ENCODE measurements around the gene WBP2.
A peak's percentile ranks its signal among the peaks of the same experiment; 100 is the strongest.

Gene WBP2

GRCh38 chr17:75845058-75845711 lies 9.9 kb downstream of the WBP2 start:
- peak in 1 of 2 experiments; percentile 69 for DNase-seq (ENCODE audit: low read depth in 2 of 2)

DNA sequence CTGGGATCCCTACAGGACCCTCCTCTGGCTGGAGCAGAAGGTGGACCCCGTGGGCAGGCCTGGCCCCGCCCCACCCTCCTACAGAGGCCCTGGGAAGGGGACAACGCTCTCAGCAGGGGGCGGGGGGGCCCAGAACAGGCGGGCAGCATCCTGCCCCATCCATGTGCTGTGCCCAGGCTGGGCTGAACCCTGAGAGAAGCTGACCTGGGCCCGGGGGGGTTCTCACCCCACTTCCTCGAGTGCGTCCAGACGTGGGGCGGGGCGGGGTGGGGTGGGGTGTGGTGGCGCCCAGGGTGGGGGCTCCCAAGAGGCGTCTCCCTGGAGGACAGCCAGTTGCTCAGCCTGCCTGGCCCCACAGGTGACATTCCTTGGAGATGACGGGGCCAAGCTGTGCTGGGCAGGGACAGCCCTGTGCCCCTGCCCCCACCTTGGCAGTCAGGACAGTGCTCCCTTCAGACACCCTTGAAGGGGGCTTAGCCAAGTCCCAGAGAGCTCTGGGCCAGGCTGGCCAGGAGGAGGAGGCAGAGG lies 10.5 kb downstream of the WBP2 start:
- no peak for DNase-seq (ENCODE audit: low read depth in 2 of 2)

DNA sequence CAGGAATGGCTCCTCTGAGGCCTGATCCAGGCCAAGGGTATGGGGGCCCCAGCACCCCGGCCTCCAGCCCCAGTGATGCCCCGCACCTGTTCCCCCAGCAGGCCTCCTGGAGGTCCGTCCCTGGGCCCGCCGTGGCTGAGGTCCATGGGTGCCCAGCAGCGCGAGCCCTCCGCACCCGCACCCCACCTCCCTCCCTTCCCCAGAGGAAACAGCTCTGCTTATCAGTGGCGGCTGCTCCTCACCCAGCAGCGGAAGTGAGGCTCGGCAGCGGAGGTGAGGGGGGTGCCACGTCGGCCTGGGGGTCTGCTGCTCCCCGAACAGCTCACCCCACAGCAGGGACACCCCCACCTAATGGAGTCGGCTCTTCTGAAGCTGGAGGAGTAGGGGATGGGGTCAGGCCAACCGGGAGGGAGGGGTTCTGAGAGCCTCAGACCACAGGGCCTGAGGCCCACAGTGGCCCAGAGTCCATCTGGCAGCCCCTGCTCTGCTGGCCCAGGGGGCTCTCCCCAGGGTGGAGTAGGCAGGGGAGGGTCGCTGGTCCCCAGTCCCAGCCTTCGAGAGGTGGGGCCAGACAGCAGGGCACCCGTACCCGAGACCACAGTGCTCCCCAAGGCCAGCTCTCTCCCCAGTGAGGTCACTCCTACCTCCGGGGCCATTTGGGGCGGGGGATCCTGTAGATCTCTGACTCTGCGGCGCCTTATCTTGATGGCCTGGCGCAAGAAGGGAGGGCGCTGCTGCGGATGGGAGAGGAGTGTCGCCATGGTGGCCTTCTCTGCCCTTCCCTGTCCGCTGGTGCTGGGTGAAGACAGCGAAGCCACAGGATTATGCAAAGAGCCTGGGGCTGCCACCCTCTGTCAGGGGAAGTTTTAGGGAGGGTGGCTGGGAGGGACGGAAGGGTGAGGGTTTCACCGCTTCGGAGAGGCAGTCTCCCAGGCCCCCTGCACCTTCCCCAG lies 11.3 kb downstream of the WBP2 start, which contains the start of gene UNC13D:
UNC13D (minus strand) TSS at position 828 of the 953 bp plus-strand sequence; CDS start at position 761, 67 bp downstream.
- DNase-seq (ENCODE audit: low read depth in 2 of 2), result peak; percentile 39 to 49

GRCh38 chr17:75842963-75843576 lies 12.1 kb downstream of the WBP2 start:
- DNase-seq (ENCODE audit: low read depth in 2 of 2), result peak in 1 of 2 experiments; percentile 26

GRCh38 chr17:75842411-75842810 lies 12.7 kb downstream of the WBP2 start:
- DNase-seq (ENCODE audit: low read depth in 2 of 2), result no peak

DNA sequence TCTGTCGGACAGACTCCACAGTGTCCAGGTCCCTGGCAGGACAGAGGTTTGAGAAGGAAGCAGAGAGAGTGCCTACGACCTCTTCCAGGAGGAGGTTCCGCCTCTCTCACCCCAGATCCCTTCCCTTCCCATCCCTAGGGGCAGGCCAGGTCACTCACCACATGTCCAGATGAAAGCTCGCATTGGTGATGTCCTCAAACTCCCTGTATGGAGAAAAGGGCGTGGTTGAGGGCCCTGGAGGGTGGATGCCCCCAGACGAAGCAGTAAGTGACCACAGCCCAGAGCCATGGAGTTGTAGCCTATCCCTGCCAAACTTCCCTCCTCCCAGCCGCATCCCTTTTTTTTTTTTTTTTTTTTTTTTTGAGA lies 14.4 kb downstream of the WBP2 start:
- no peak for DNase-seq (ENCODE audit: low read depth in 2 of 2)

- DNase-seq (ENCODE audit: low read depth in 2 of 2), result no peak
Measured at GRCh38 chr17:75839942-75840798, 15.0 kb downstream of the WBP2 start.

GRCh38 chr17:75838410-75838809 lies 16.7 kb downstream of the WBP2 start:
- no peak for DNase-seq (ENCODE audit: low read depth in 2 of 2)

- no peak for DNase-seq (ENCODE audit: low read depth in 2 of 2)
Measured at GRCh38 chr17:75837899-75838298, 17.2 kb downstream of the WBP2 start.

- no peak for DNase-seq (ENCODE audit: low read depth in 2 of 2)
Measured at GRCh38 chr17:75836605-75837004, 18.5 kb downstream of the WBP2 start.

GRCh38 chr17:75835654-75835987 lies 19.5 kb downstream of the WBP2 start:
- no peak for DNase-seq (ENCODE audit: low read depth in 2 of 2)

DNA sequence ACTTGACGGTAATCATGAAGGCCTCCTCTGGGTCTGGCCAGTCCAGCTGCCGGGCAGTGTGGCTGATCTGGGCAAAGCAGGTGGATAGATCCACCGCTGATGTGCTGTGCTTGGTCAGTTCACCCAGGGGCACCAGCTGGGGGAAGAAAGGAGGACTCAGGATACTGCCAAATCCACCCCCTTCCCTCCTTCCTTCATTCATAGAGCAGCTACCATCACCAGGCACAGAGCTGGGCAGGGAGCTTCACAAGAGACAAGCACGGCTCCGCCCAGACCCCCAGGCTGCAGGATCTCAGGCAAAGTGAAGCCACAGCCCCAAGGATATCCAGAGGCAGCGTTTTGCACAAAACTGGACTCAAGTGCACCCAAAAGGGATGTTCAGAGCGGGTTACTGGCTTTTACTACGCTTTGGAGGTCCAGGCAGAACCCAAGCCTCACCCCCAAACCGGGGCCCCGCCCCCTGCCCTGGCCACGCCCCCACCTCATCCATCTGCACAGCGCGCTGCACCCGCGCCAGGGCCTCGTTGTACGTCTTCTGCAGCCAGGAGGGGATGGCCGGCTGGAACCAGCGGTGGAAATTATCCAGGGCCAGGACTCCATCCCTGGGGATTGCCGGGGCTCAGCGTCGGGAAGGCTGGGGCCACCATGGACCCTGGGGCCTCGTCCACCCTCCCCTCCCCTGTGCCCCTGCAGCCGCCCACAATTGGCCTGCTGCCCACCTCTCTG lies 20.0 kb downstream of the WBP2 start:
- DNase-seq (ENCODE audit: low read depth in 2 of 2), result no peak

DNA sequence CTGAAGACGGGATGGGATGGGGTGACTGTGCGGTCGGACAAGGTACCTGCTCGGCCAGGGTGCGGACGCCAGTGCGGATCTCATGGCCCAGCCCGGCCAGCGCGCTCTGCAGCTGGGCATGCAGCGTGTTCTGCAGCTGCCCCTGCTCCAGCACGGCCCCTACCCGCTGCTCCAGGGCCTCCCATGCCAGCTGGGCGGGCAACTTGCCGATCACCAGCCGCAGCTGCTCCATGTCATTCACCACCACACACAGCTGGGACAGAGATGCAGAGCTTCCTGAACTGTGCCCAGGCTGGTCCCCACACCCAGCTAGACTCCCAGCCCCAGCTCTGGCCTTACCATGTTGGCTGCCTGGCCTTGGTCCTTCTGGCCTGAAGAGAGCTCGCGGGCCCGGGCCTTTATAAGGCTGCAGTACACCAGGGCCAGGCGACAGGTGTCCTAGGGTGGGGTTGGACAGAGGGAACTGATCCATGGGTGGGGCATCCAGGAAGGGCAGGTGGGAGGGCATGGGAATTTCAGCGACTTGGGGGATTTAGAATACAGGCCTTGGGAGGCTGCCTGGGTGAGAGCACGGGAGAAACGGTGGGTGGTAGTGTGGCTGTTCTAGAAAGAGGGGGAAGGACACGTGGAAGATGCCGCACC lies 20.7 kb downstream of the WBP2 start:
- DNase-seq (ENCODE audit: low read depth in 2 of 2), result no peak

DNA sequence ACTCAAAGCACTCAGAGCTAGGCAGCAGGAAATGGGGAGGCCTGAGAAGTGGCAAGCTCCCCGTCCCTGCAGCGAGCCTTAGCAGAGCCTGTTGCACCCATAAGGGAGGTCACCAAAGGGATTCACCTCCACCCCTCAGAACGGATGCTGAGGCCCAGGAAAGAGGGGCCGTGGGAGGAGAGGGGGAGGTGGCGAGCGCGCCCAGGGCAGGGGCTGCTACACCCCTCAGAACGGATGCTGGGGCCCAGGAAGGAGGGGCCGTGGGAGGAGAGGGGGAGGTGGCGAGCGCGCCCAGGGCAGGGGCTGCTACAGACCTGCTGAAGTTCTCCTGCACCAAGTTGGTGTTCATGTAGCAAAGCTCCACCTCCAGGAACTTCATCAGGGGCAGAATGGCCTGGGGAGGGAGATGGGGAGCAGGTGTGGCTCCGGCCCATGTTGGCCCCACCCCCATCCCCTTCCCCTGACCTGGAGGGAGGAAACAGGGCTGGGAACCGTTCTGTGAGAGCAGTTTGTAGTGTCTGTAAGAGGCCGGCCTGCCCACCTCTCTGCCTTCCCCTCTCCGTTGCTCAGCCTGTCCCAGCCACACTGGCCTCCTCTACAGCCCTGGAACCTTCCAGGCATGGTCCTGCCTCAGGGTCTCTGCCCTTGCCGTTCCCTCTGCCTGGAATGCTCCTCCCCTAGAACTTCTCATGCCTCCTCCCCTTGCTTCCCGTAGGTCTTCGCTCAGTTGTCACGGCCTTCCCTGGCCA lies 22.3 kb downstream of the WBP2 start:
- DNase-seq (ENCODE audit: low read depth in 2 of 2), result no peak

GRCh38 chr17:75832164-75832651 lies 22.9 kb downstream of the WBP2 start:
- peak in 1 of 2 experiments; percentile 24 for DNase-seq (ENCODE audit: low read depth in 2 of 2)

DNA sequence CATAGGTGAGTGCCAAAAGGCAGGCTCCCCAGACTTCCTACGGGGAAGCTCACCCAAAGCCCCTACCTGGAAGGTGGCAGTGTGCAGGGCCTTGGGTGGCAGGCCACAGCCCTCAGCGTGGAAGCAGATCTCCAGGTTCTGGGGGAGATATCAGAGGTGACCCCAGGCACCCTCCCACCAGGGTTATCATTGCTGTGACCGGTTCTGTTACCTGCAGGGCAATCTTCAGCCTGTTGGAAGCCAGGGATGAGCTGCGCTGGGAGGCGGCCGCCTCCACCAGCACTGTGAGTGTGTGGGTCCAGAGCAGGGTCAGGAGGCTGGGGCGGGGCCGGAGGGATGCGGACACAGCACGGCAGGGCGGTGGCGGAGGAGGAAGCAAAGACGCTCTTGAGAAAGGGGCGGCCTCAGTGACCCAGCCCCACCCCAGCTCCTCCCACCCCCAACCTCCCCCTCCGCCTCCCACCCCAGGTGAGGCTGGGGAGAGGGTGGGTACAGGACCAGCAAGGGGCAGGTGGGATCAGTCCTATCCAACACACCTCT lies 24.0 kb downstream of the WBP2 start:
- DNase-seq (ENCODE audit: low read depth in 2 of 2), result no peak

GRCh38 chr17:75830164-75831031 lies 24.7 kb downstream of the WBP2 start:
- DNase-seq (ENCODE audit: low read depth in 2 of 2), result no peak

GRCh38 chr17:75829747-75830146 lies 25.4 kb downstream of the WBP2 start:
- no peak for DNase-seq (ENCODE audit: low read depth in 2 of 2)

Measured in stimulated activated CD4-positive, alpha-beta T cell treated with anti-CD3 and anti-CD28 coated beads, Interleukin-12 subunit alpha, Interleukin-12 subunit beta, amount 100 ng/mL, for 24 hours (primary cell).